ENCODE measurements around the gene FN3KRP.

DNA sequence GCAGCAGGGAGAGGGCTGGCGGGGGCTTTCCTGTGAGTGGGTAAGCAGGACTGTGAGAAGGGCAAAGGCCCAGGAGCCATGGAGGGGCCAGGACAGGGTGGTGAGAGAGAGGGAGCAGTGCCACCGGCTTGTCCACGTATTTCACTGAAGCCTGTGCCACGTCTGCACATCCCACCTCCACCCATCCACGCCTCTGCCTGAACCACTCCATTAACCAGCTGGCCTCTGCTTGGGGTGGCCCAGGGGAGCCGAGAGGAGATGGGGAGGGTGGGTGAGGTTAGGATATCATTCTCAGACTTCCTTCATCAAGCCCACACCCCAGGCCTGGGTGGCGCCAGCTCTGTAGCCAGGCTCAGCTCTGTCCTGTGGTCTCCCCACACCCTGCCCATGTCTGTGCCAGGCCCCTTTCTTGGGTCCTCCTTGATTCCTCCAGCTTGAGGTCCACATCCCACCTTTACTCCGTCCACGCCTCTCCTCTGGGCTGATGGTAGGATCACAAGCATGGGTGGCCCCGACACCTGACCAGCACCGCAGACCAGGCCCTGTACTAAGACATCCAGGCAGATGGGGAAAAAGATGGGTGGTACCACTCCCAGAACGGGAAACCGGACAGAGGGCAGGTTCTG is 15.7 kb downstream of the FN3KRP start:
- no peak for TF ChIP-seq EZH2 (IDR thresholded peaks at IDR 0.05; ENCODE audit: borderline replicate concordance, control insufficient read depth, low read depth, low read length)
- TF ChIP-seq, protein P1, sequence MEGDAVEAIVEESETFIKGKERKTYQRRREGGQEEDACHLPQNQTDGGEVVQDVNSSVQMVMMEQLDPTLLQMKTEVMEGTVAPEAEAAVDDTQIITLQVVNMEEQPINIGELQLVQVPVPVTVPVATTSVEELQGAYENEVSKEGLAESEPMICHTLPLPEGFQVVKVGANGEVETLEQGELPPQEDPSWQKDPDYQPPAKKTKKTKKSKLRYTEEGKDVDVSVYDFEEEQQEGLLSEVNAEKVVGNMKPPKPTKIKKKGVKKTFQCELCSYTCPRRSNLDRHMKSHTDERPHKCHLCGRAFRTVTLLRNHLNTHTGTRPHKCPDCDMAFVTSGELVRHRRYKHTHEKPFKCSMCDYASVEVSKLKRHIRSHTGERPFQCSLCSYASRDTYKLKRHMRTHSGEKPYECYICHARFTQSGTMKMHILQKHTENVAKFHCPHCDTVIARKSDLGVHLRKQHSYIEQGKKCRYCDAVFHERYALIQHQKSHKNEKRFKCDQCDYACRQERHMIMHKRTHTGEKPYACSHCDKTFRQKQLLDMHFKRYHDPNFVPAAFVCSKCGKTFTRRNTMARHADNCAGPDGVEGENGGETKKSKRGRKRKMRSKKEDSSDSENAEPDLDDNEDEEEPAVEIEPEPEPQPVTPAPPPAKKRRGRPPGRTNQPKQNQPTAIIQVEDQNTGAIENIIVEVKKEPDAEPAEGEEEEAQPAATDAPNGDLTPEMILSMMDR (IDR thresholded peaks at IDR 0.05 in 2 of 3, conservative IDR thresholded peaks at IDR 0.05 in 1 of 3; ENCODE audit: control insufficient read depth in 2 of 3, extremely low read depth in 1 of 3, insufficient read depth in 1 of 3, low read depth in 3 of 3, low read length in 3 of 3), result no peak
- no peak for TF ChIP-seq MYC (IDR thresholded peaks at IDR 0.05; ENCODE audit: insufficient read depth, insufficient read length, insufficient replicate concordance, low read length, severe bottlenecking)
- TF ChIP-seq MTA3 (IDR thresholded peaks at IDR 0.05; ENCODE audit: borderline replicate concordance, low read length), result no peak
- no peak for TF ChIP-seq RAD21 (IDR thresholded peaks at IDR 0.05; ENCODE audit: insufficient read depth, low read depth, low read length)
- no peak for TF ChIP-seq MXI1 (IDR thresholded peaks at IDR 0.05; ENCODE audit: low read depth, low read length)
- TF ChIP-seq, protein P2, sequence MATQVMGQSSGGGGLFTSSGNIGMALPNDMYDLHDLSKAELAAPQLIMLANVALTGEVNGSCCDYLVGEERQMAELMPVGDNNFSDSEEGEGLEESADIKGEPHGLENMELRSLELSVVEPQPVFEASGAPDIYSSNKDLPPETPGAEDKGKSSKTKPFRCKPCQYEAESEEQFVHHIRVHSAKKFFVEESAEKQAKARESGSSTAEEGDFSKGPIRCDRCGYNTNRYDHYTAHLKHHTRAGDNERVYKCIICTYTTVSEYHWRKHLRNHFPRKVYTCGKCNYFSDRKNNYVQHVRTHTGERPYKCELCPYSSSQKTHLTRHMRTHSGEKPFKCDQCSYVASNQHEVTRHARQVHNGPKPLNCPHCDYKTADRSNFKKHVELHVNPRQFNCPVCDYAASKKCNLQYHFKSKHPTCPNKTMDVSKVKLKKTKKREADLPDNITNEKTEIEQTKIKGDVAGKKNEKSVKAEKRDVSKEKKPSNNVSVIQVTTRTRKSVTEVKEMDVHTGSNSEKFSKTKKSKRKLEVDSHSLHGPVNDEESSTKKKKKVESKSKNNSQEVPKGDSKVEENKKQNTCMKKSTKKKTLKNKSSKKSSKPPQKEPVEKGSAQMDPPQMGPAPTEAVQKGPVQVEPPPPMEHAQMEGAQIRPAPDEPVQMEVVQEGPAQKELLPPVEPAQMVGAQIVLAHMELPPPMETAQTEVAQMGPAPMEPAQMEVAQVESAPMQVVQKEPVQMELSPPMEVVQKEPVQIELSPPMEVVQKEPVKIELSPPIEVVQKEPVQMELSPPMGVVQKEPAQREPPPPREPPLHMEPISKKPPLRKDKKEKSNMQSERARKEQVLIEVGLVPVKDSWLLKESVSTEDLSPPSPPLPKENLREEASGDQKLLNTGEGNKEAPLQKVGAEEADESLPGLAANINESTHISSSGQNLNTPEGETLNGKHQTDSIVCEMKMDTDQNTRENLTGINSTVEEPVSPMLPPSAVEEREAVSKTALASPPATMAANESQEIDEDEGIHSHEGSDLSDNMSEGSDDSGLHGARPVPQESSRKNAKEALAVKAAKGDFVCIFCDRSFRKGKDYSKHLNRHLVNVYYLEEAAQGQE (IDR thresholded peaks at IDR 0.05; ENCODE audit: low read depth, low read length), result no peak
- no peak for TF ChIP-seq SMAD1 (IDR thresholded peaks at IDR 0.05; ENCODE audit: low read depth, partially characterized antibody)
- no peak for TF ChIP-seq SMARCA5 (IDR thresholded peaks at IDR 0.05)
- no peak for TF ChIP-seq POLR2AphosphoS5 (IDR thresholded peaks at IDR 0.05; ENCODE audit: low read length)
- no peak for TF ChIP-seq CBX3 (IDR thresholded peaks at IDR 0.05; ENCODE audit: borderline replicate concordance, low read depth)
- no peak for TF ChIP-seq KDM1A (IDR thresholded peaks at IDR 0.05; ENCODE audit: borderline replicate concordance)
- TF ChIP-seq CEBPB (IDR thresholded peaks at IDR 0.05; ENCODE audit: borderline replicate concordance in 1 of 2, low read depth in 2 of 2, low read length in 2 of 2), result no peak

Measured in GM12878 (cell line).